ENCODE measurements around the gene TTF2.

DNA sequence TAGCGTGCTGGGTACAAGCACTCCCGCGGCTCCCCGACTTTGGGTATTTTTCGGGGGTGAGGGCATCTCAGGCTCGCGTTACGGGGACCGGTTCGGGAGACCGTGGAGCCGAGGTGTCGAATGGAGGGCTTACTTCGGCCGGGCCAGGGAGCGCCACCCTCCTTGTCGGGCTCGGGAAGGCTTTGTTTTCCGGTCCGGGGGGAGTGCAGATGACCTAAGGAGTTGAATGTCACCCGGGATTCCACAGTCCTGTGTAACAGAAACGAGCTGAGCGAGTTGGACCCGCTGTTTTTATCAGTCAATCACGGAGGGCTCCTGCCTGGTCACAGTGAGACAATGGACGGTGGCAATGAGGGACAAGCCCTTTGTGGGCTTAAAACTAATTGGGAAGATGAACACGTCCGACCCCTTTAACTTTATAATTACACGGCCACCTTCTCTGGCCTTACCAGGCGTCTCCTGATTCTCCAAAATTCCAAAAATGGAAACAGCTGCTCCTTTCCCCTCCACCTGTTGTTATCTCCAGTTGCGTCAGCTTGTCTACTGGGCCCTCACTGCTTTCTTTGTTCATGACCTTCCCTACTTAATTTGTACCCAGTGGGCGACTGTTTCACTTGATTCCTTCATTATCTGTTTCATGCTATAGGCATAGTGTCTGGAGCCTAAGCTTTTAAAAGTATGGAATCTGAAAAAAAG, 62.4 kb downstream of the TTF2 start:
- TF ChIP-seq, protein P1, sequence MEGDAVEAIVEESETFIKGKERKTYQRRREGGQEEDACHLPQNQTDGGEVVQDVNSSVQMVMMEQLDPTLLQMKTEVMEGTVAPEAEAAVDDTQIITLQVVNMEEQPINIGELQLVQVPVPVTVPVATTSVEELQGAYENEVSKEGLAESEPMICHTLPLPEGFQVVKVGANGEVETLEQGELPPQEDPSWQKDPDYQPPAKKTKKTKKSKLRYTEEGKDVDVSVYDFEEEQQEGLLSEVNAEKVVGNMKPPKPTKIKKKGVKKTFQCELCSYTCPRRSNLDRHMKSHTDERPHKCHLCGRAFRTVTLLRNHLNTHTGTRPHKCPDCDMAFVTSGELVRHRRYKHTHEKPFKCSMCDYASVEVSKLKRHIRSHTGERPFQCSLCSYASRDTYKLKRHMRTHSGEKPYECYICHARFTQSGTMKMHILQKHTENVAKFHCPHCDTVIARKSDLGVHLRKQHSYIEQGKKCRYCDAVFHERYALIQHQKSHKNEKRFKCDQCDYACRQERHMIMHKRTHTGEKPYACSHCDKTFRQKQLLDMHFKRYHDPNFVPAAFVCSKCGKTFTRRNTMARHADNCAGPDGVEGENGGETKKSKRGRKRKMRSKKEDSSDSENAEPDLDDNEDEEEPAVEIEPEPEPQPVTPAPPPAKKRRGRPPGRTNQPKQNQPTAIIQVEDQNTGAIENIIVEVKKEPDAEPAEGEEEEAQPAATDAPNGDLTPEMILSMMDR (IDR thresholded peaks at IDR 0.05 in 4 of 5, conservative IDR thresholded peaks at IDR 0.05 in 1 of 5), result no peak
- TF ChIP-seq POLR2A (IDR thresholded peaks at IDR 0.05), result no peak
